Left lobe of liver (tissue), 2 donors: ENCODE measurements around the gene A3GALT2. TPM values are rescaled to one million over a fixed set of nuclear protein-coding genes. Genes with fewer than 3 reads are reported as not detected.

ENCODE experiments used
- ATAC-seq: fragments of 200-7000 bp; cut with Tn5 transposase; one replicate; pipeline ENCODE4 v1.9.1; 2020; ENCODE audit warnings: mild to moderate bottlenecking, moderate library complexity
- DNase-seq: peaks from one replicate; pipeline ENCODE4 v3.0.0-alpha.2; 2020; ENCODE audit warnings: low spot score
- total RNA-seq: library from RNA; stranded (reverse); gene quantifications from one replicate; pipeline ENCODE4 v1.2.1, GENCODE V29; 2021
- donor health status: DM: no; HTN: no; CAD: no; lungs with moderate emphysema.
- donor health status: DM: no; HTN: yes; CAD: no.

A3GALT2 gene
- total RNA-seq, 1 donor from 2014 or later = not detected

GRCh38 chr1:33350611-33351280, 29.8 kb upstream of the A3GALT2 start:
- ATAC-seq = no peak
- DNase-seq = no peak

DNA sequence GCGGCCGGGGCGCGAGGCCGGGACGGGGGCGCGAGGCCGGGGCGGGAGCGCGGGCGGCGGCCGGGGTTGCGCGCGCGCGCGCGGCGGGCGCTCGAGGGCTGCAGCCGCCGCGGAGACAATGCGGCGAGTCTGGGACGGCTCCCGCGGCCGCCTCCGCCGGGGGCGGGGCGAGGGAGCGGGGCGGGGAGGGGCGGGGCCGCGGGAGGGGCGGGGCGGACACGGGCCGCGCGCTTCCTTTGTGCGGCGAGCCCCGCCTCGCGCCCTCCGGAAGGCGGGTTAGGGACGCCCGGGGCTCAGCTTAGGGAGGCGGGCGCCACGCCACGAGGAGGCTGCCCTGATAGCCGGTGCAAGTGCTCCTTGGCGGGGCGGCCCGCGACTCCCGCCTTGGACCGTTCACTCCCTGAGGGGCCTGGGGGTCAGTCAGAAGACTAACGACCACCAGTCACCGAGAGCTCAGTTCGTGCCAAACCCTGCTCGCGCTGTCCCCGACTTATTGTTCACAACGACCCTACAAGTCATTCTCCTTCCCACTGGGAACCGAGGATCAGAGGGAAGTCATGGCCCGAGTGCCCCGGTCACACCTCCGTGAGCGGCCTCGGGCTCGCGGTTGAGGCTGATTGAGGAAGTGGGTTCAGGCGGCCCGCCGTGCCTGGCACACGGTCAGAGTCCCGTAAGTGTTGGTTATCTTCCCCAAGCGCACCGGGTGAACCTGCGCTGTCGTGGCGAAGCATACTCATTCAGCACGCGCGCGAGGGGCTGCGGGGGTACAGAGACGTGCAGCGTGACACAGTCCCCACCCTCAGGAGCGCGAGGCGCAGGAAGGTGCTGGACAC, 29.1 kb upstream of the A3GALT2 start:
- ATAC-seq (peak; percentile 83), DNase-seq (peak; percentile 90)

- peak; percentile 42 for ATAC-seq
- DNase-seq = peak; percentile 72
Measured at GRCh38 chr1:33349081-33349759, 28.3 kb upstream of the A3GALT2 start.

- ATAC-seq = peak; percentile 18
- DNase-seq = no peak
Measured at GRCh38 chr1:33348676-33349080, 27.8 kb upstream of the A3GALT2 start.

DNA sequence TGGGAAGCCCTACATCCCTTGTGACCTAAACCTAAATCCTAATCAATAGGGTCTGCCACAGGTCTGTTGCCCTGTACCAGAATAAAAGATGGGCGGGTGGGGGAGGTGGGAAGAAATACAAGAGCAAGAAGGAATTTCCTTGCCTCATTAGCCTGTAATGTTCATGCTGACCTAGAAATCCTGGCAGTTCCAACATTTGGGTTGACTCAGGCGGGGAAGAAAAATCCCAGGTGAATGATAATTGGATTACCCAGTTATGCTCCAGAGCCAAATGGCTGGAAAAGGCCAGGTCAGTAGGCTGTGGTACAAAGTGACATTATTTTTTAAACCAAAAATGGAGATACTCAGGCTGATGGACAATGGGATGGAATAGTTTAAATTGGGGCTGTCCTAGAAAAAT, 27.3 kb upstream of the A3GALT2 start:
- DNase-seq (no peak), ATAC-seq (no peak)

GRCh38 chr1:33347650-33347992, 26.7 kb upstream of the A3GALT2 start:
- peak; percentile 2 for ATAC-seq
- no peak for DNase-seq

DNA sequence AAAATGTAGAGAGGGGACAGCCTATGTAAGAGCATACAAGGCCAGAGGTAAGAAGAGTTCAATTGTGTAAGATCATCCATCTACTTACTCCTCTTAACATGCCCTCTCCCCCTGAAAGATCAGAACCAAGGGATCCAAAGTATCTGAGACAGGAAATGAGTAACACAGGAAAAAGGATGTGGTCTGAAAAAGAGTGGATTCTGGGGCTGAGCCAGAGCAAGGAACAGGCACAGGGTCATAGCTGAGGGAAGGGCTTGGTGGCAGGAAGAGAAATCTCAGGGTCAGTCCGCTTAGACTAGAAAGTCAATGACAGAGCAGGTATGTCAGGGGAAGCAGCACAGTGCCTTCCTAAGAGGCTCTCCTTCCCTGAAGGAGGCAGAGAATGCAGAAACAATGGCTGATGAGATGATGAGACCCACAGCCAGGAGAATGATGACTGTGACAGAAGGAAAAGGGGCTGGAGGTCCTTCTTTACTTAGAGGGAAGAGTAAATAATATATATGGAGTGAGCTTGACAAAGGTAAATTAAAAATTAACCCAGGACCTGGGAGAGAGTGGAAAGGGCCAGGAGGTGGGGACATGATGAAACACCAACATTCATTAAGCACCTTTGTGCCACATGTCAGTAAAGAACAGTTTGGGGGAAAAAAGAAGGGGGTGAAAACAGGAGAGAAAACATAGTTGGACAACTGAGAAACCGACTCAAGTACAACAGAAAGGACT, 26.2 kb upstream of the A3GALT2 start:
- DNase-seq = peak; percentile 73

GRCh38 chr1:33346533-33346926, 25.6 kb upstream of the A3GALT2 start:
- ATAC-seq = peak; percentile 3
- DNase-seq = no peak

More for the DNA sequence above, 26.2 kb upstream of the A3GALT2 start:
- peak; percentile 37 for ATAC-seq

GRCh38 chr1:33344896-33345560, 24.1 kb upstream of the A3GALT2 start:
- ATAC-seq (no peak), DNase-seq (no peak)

GRCh38 chr1:33343539-33343938, 22.6 kb upstream of the A3GALT2 start:
- ATAC-seq = peak; percentile 49

GRCh38 chr1:33342041-33342723, 21.3 kb upstream of the A3GALT2 start:
- peak; percentile 71 for ATAC-seq

More at GRCh38 chr1:33343539-33343938, 22.6 kb upstream of the A3GALT2 start:
- DNase-seq = peak; percentile 60

GRCh38 chr1:33341190-33341589, 20.3 kb upstream of the A3GALT2 start:
- ATAC-seq (no peak), DNase-seq (no peak)

More at GRCh38 chr1:33342041-33342723, 21.3 kb upstream of the A3GALT2 start:
- DNase-seq = peak; percentile 89

DNA sequence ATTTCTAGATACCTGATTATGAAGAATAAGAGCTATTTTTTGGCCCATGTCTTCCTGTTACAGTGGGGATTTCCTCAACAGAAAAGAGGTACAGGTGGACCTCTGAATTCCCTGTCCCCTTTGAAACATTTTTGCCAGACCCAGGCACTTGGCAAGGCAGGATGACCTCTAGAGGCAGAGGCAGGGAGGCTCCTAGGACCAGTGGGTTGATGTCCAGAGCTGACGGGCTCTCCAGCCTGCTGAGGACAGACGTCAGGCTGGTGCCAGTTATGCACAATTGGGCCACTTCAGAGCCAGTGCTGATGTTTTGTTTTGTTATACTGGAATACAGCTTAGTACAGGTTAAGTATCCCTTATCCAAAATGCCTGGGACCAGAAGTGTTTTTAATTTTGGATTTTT, 18.5 kb upstream of the A3GALT2 start:
- DNase-seq (no peak), ATAC-seq (peak; percentile 12)

DNA sequence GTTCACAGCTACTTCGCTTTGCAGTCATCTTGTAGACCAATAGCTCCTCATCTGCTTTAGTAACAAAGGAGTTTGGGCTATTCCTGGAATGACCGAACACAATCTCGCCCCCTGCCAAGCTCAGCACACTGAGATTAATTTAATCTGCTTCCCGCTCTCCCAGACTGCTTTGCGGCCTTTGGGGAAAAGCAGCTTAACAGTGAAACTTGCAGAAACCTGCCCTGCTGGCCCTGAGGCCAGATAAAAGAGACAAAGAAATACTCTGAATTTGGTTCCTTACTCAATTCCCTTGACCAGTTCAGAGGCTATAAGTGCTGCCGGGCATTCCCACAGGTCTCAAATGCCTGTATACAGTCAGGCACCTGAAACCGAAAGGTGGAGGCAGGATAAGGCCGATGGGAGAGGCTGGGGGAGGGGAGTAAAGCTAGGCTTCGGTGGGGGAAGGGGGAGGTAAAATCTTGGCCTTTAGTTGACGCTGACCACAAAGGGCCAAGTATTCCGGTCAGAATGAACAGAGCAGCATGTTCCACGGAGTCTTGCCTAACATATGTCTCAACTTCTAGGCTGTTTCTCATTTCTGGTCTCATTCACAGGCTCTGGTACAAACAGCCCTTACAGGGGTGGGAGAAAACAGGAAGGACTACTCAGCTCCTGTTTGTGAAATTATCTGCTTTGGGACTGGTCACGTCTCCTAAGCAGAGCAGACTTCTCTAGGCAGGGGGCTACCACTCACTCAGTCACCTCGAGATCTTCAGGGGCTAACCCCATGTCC, 17.7 kb upstream of the A3GALT2 start:
- peak; percentile 60 for DNase-seq
- peak; percentile 24 for ATAC-seq

- no peak for DNase-seq
- no peak for ATAC-seq
Measured at GRCh38 chr1:33338048-33338439, 17.1 kb upstream of the A3GALT2 start.

DNA sequence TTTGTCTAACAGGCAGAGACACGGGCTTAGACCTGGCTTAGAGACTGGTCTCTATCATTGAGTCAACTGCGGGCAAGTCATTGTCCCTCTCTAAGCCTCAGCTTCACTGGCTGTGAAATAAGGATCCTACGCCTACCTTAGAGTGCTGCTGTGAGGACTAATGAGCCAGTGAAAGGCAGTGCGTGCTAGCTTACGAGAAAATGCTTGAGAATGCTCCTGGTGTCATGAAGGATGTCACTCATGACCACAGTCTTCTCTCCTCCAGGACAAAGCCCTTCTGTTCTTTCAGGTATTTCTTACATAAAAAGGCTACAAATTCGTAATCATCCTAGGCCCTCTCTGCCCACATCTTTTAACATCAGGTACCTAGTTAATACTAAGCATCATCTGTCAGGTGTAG, 16.5 kb upstream of the A3GALT2 start:
- DNase-seq (no peak), ATAC-seq (no peak)

- DNase-seq (peak; percentile 33), ATAC-seq (no peak)
Measured at GRCh38 chr1:33336580-33336979, 15.7 kb upstream of the A3GALT2 start.

DNA sequence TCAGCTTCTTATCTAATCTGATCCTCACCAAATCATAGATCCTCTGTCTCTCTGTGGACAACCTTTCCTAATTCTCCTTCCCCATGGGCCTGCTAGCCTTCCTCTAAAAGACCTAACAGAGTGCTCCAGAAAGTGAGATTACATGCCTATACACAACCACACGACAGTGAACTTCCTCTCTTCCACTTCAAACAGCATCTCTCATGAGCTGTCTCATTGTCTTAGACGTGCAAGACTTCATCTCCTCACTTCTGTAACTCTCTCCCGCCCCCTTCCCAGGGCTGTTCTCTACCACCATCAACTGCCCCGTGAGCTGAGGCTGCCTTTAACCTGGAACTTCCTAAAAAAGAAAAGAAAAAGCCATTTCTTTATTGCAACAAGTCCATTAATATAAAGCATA, 14.1 kb upstream of the A3GALT2 start:
- no peak for ATAC-seq

DNA sequence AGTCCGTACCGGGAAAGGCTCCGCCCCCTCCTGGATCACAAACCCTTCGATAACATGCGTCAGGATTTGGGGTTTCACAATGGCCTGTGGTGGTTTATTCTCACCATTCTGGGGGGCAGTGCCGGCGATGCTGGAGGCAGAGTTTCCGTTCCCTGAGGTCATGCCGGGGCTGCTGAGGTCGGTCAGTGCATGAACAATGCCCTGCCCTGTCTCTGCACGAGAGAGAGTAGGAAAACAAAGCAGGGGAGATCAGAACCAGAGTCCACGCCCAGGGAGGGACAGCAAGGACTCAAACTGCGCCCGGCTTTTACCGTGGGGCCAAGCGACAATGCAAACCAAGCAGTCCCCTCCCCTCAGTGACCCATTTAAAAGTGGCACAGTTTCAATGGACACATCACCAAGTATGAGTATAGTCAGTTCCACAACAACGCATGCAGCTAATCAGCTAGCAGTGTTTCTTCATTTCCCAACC, 13.2 kb upstream of the A3GALT2 start:
- DNase-seq (peak; percentile 73), ATAC-seq (peak; percentile 66)

More for the DNA sequence above, 14.1 kb upstream of the A3GALT2 start:
- peak; percentile 41 for DNase-seq
